Neural cell (in vitro differentiated cells): ENCODE data around the gene GNAS-AS1.

Source experiments
- CTCF ChIP-seq: fragments of 450-650 bp; IDR thresholded peaks from 2 replicates; pipeline ENCODE4 v1.5.1; 2014; ENCODE audit warnings: antibody characterized with exemption, mild to moderate bottlenecking, moderate library complexity; ENCODE audit not compliant: poor library complexity, severe bottlenecking
- EP300 ChIP-seq: fragments of 450-650 bp; conservative IDR thresholded peaks from 2 replicates; pipeline ENCODE4 v1.6.1; 2014; ENCODE audit warnings: antibody characterized with exemption, mild to moderate bottlenecking, moderate library complexity; ENCODE audit not compliant: poor library complexity, severe bottlenecking

GRCh38 chr20:58847463-58847862, 3.2 kb downstream of the GNAS-AS1 start:
- TF ChIP-seq CTCF: no peak
- TF ChIP-seq EP300: no peak
